Peyer's patch (tissue), 4 donors: Measurements from ENCODE around the gene PTPN4. TPM values are rescaled to one million over a fixed set of nuclear protein-coding genes. Genes with fewer than 3 reads are reported as not detected.

Experiments used
- DNase-seq, 3 donors: peaks; one replicate each; pipeline ENCODE4 v3.0.0-alpha.2; 2017 to 2019
- H3K27ac ChIP-seq, 4 donors: fragments of 200-600 bp; sonication (generic); one replicate each; pipeline ENCODE4 v1.5.1; 2016 to 2019
- H3K27me3 ChIP-seq, 2 donors: fragments of 200-600 bp; sonication (generic); one replicate each; pipeline ENCODE4 v1.5.1; 2019
- H3K36me3 ChIP-seq, 3 donors: fragments of 200-600 bp; sonication (generic); one replicate each; pipeline ENCODE4 v1.5.1; 2016 to 2019
- H3K4me1 ChIP-seq, 4 donors: fragments of 200-600 bp; sonication (generic); one replicate each; pipeline ENCODE4 v1.5.1; 2016 to 2019
- H3K4me3 ChIP-seq, 4 donors: fragments of 200-600 bp; sonication (generic); 1 replicate in 3 of 4; 2 replicates in 1 of 4; pipeline ENCODE4 v1.5.1; 2016 to 2019; ENCODE audit warnings: mild to moderate bottlenecking in 1 of 4
- H3K9me3 ChIP-seq, 4 donors: fragments of 200-600 bp; sonication (generic); one replicate each; pipeline ENCODE4 v1.5.1; 2016 to 2019; ENCODE audit warnings: mild to moderate bottlenecking in 1 of 4
- POLR2A ChIP-seq, 2 donors: fragments of 450-650 bp; IDR thresholded peaks; one replicate each; pipeline ENCODE4 v1.5.1; 2017; ENCODE audit warnings: antibody characterized with exemption in 2 of 2, mild to moderate bottlenecking in 2 of 2, moderate library complexity in 2 of 2
- total RNA-seq, 4 donors: library from RNA; depleted of rRNA; stranded (reverse); fragments of >200 nt; gene quantifications; one replicate each; pipeline ENCODE4 v1.1.0, GENCODE V29; 2016
- TF ChIP-seq, protein P1 (sequence below), 6 experiments: fragments of 450-650 bp in 4 of 6; fragments of 200-600 bp in 2 of 6; sonication (generic) in 1 of 6; IDR thresholded peaks; one replicate each; pipeline ENCODE4 v1.5.1; 2017 to 2019; ENCODE audit warnings: antibody characterized with exemption in 6 of 6, mild to moderate bottlenecking in 3 of 6, moderate library complexity in 1 of 6

Gene PTPN4
- total RNA-seq, 4 donors from 2014 or later: 33.1 to 86.6 (median 43.5) TPM

GRCh38 chr2:119819846-119820245 is 60.1 kb downstream of the PTPN4 start:
- no peaks in the 10 kb centered on the region for H3K27me3 ChIP-seq
- H3K9me3 ChIP-seq: no peaks in the 10 kb centered on the region
- H3K36me3 ChIP-seq: no peaks in the 10 kb centered on the region
- TF ChIP-seq, protein P1, sequence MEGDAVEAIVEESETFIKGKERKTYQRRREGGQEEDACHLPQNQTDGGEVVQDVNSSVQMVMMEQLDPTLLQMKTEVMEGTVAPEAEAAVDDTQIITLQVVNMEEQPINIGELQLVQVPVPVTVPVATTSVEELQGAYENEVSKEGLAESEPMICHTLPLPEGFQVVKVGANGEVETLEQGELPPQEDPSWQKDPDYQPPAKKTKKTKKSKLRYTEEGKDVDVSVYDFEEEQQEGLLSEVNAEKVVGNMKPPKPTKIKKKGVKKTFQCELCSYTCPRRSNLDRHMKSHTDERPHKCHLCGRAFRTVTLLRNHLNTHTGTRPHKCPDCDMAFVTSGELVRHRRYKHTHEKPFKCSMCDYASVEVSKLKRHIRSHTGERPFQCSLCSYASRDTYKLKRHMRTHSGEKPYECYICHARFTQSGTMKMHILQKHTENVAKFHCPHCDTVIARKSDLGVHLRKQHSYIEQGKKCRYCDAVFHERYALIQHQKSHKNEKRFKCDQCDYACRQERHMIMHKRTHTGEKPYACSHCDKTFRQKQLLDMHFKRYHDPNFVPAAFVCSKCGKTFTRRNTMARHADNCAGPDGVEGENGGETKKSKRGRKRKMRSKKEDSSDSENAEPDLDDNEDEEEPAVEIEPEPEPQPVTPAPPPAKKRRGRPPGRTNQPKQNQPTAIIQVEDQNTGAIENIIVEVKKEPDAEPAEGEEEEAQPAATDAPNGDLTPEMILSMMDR (IDR thresholded peaks at IDR 0.05): no peak
- TF ChIP-seq POLR2A (IDR thresholded peaks at IDR 0.05): no peak
- no peak overlapping the region for H3K4me3 ChIP-seq
- no peak for DNase-seq
- H3K4me1 ChIP-seq: no peaks in the 10 kb centered on the region
- no peak overlapping the region for H3K27ac ChIP-seq

GRCh38 chr2:119820275-119820674 is 60.6 kb downstream of the PTPN4 start:
- Histone ChIP-seq H3K4me3 (no peak overlapping the region), H3K27ac (no peak overlapping the region), H3K4me1 (no peaks in the 10 kb centered on the region), H3K36me3 (no peaks in the 10 kb centered on the region), H3K27me3 (no peaks in the 10 kb centered on the region), H3K9me3 (no peaks in the 10 kb centered on the region)
- no peak for DNase-seq
- TF ChIP-seq, protein P1 (IDR thresholded peaks at IDR 0.05): no peak
- no peak for TF ChIP-seq POLR2A (IDR thresholded peaks at IDR 0.05)

DNA sequence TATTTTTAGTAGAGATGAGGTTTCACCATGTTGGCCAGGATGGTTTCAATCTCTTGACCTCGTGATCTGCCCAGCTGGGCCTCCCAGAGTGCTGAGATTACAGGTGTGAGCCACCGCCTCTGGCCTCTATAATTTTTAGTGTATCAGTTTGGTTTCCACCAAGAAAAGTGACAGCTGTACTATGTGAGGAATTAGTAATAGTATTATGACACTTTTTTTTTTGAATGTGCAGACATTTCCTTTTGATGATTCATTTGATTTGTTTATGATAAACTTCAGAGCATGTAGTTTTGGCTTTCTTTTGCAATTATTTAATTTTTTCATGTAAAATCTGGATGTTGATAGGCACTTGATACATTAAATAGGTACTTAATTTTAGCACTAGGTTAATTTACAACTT is 61.5 kb downstream of the PTPN4 start:
- no peaks in the 10 kb centered on the region for H3K4me1 ChIP-seq
- no peaks in the 10 kb centered on the region for H3K27me3 ChIP-seq
- TF ChIP-seq, protein P1 (IDR thresholded peaks at IDR 0.05): no peak
- TF ChIP-seq POLR2A (IDR thresholded peaks at IDR 0.05): no peak
- no peak overlapping the region for H3K4me3 ChIP-seq
- no peak for DNase-seq
- no peaks in the 10 kb centered on the region for H3K9me3 ChIP-seq
- H3K36me3 ChIP-seq: no peaks in the 10 kb centered on the region
- H3K27ac ChIP-seq: no peak overlapping the region

DNA sequence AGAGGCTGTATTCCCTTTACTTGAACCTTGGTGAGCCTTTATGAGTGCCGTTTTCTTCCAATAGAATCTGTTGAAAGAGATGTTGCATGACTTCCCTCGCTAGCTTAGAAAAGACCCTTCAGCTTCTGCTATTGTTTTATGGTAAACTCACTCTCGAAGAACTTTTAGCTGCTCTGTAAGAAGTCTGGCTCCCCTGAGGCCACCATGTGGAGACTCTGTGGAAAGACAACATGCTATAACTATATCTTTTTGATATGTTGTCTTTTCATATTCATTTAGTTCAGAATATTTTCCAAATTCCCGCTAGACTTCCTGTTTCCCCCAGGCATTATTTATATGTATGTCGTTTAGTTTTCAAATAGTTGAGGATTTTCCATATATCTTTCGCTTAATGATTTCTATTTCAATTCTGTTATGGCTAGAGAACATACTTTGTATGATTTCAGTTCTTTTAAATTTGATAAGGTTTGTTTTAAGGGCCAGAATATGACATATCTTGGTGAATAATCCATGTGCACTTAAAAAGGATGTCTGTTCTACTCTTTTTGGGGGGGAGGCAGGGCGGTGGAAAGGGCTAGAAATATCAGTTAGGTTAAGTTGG is 64.1 kb downstream of the PTPN4 start:
- H3K9me3 ChIP-seq: no peaks in the 10 kb centered on the region
- no peaks in the 10 kb centered on the region for H3K4me1 ChIP-seq
- no peak overlapping the region for H3K27ac ChIP-seq
- TF ChIP-seq, protein P1 (IDR thresholded peaks at IDR 0.05): peak in 5 of 6 experiments; percentile 30 to 65 (median 60)
- no peak for TF ChIP-seq POLR2A (IDR thresholded peaks at IDR 0.05)
- H3K36me3 ChIP-seq: no peaks in the 10 kb centered on the region
- no peak overlapping the region for H3K4me3 ChIP-seq
- no peaks in the 10 kb centered on the region for H3K27me3 ChIP-seq
- peak in 1 of 3 donors; percentile 55 for DNase-seq

DNA sequence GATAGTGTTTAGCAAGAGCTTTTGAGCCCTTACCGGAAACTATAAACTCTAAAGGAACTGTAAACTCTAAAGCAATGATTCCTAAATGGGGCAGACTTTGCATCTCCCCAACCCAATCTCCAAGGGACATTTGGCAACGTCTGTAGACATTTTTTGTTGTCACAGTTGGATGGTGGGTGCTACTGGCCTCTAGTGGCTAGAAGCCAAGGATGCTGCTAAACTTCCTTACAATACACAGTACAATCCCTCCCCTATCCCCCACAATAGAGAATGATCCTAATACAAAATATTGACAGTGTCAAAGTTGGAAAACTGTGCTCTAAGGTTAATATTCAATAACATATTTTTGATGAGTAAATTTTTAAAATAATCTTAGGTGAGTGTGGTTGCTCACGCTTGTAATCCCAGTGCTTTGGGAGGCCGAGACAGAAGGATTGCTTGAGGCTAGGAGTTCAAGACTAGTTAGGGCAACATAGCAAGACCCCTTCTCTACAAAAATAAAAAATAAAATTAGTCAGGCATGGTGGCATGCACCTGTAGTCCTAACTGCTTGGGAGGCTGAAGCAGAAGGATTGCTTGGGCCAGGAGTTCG is 66.7 kb downstream of the PTPN4 start:
- Histone ChIP-seq H3K9me3 (peaks cover 0 to 4% (median 0%) of the 10 kb centered on the region in 4 donors), H3K27ac (no peak overlapping the region), H3K4me1 (no peaks in the 10 kb centered on the region), H3K36me3 (no peaks in the 10 kb centered on the region), H3K27me3 (no peaks in the 10 kb centered on the region), H3K4me3 (no peak overlapping the region)
- DNase-seq: no peak
- TF ChIP-seq POLR2A (IDR thresholded peaks at IDR 0.05): no peak
- TF ChIP-seq, protein P1 (IDR thresholded peaks at IDR 0.05): peak in 5 of 6 experiments; percentile 12 to 49 (median 42)
